ENCODE data around the gene CKAP2L.

The CKAP2L gene

GRCh38 chr2:112740527-112740926, 23.9 kb downstream of the CKAP2L start:
- TF ChIP-seq ZC3H10 (CRISPR knock-in tag; IDR thresholded peaks at IDR 0.05) (no peak), PPARA (CRISPR knock-in tag; IDR thresholded peaks at IDR 0.05; ENCODE audit: borderline replicate concordance) (no peak), RARB (CRISPR knock-in tag; IDR thresholded peaks at IDR 0.05) (no peak), ZNF565 (CRISPR knock-in tag; conservative IDR thresholded peaks at IDR 0.05; ENCODE audit: low read depth) (no peak), ISL1 (CRISPR knock-in tag; IDR thresholded peaks at IDR 0.05) (no peak), BACH2 (CRISPR knock-in tag; IDR thresholded peaks at IDR 0.05; ENCODE audit: borderline replicate concordance) (no peak), GLIS3 (CRISPR knock-in tag; IDR thresholded peaks at IDR 0.05) (no peak), TSHZ2 (CRISPR knock-in tag; IDR thresholded peaks at IDR 0.05) (no peak), ZNF70 (CRISPR knock-in tag; IDR thresholded peaks at IDR 0.05) (no peak), TCF4 (CRISPR knock-in tag; IDR thresholded peaks at IDR 0.05; ENCODE audit: borderline replicate concordance) (no peak), CSRNP3 (CRISPR knock-in tag; IDR thresholded peaks at IDR 0.05) (no peak), POU6F1 (CRISPR knock-in tag; IDR thresholded peaks at IDR 0.05; ENCODE audit: borderline replicate concordance, low read depth) (no peak), PATZ1 (CRISPR knock-in tag; IDR thresholded peaks at IDR 0.05; ENCODE audit: borderline replicate concordance) (no peak)
- ATAC-seq = no peak

GRCh38 chr2:112737542-112738232, 26.7 kb downstream of the CKAP2L start:
- TF ChIP-seq BACH2 (CRISPR knock-in tag; IDR thresholded peaks at IDR 0.05; ENCODE audit: borderline replicate concordance) = no peak
- no peak for TF ChIP-seq TCF4 (CRISPR knock-in tag; IDR thresholded peaks at IDR 0.05; ENCODE audit: borderline replicate concordance)
- no peak for TF ChIP-seq ISL1 (CRISPR knock-in tag; IDR thresholded peaks at IDR 0.05)
- no peak for TF ChIP-seq GLIS3 (CRISPR knock-in tag; IDR thresholded peaks at IDR 0.05)
- no peak for TF ChIP-seq ZNF8 (CRISPR knock-in tag; IDR thresholded peaks at IDR 0.05)
- TF ChIP-seq RARB (CRISPR knock-in tag; IDR thresholded peaks at IDR 0.05) = no peak
- no peak for TF ChIP-seq CREB5 (CRISPR knock-in tag; IDR thresholded peaks at IDR 0.05; ENCODE audit: low read depth)
- TF ChIP-seq PPARA (CRISPR knock-in tag; IDR thresholded peaks at IDR 0.05; ENCODE audit: borderline replicate concordance) = no peak
- ATAC-seq = no peak

- peak; percentile 32; the same call in 1 of the 2 replicates for TF ChIP-seq ISL1 (CRISPR knock-in tag; IDR thresholded peaks at IDR 0.05)
- no peak for TF ChIP-seq OSR1 (CRISPR knock-in tag; IDR thresholded peaks at IDR 0.05)
- no peak for ATAC-seq
Measured at GRCh38 chr2:112733871-112734270, 30.5 kb downstream of the CKAP2L start.

GRCh38 chr2:112733456-112733855, 31.0 kb downstream of the CKAP2L start:
- ATAC-seq = no peak
- TF ChIP-seq TSHZ2 (CRISPR knock-in tag; IDR thresholded peaks at IDR 0.05) (no peak), ARNTL (CRISPR knock-in tag; IDR thresholded peaks at IDR 0.05; ENCODE audit: borderline replicate concordance, low read depth) (no peak), GLIS3 (CRISPR knock-in tag; IDR thresholded peaks at IDR 0.05) (no peak), ISL1 (CRISPR knock-in tag; IDR thresholded peaks at IDR 0.05) (no peak), ESRRG (CRISPR knock-in tag; IDR thresholded peaks at IDR 0.05) (no peak), ZNF565 (CRISPR knock-in tag; conservative IDR thresholded peaks at IDR 0.05; ENCODE audit: low read depth) (no peak), BACH2 (CRISPR knock-in tag; IDR thresholded peaks at IDR 0.05; ENCODE audit: borderline replicate concordance) (no peak), CREB5 (CRISPR knock-in tag; IDR thresholded peaks at IDR 0.05; ENCODE audit: low read depth) (no peak), SNAI2 (CRISPR knock-in tag; IDR thresholded peaks at IDR 0.05) (no peak)
